Endothelial cell (in vitro differentiated cells): ENCODE results near the gene SUPT6H. TPM values are rescaled to one million over a fixed set of nuclear protein-coding genes. Genes with fewer than 3 reads are reported as not detected.

Experiments used
- DNase-seq: peaks from one replicate; pipeline ENCODE4 v3.0.0; 2021; ENCODE audit warnings: low spot score
- H3K27ac Mint-ChIP-seq: one replicate; pipeline ENCODE4 v1.8.0; 2021; ENCODE audit warnings: mixed read lengths, inconsistent platforms; ENCODE audit not compliant: unreplicated experiment
- H3K27me3 Mint-ChIP-seq: one replicate; pipeline ENCODE4 v1.8.0; 2021; ENCODE audit warnings: mild to moderate bottlenecking, moderate library complexity, mixed read lengths, inconsistent platforms; ENCODE audit not compliant: unreplicated experiment
- H3K36me3 Mint-ChIP-seq: one replicate; pipeline ENCODE4 v1.8.0; 2021; ENCODE audit warnings: mild to moderate bottlenecking, low read depth, mixed read lengths, inconsistent platforms; ENCODE audit not compliant: unreplicated experiment
- H3K4me1 Mint-ChIP-seq: one replicate; pipeline ENCODE4 v1.8.0; 2021; ENCODE audit warnings: mild to moderate bottlenecking, mixed read lengths, inconsistent platforms; ENCODE audit not compliant: unreplicated experiment
- H3K4me3 Mint-ChIP-seq: one replicate; pipeline ENCODE4 v1.8.0; 2021; ENCODE audit warnings: mild to moderate bottlenecking, mixed read lengths, inconsistent platforms; ENCODE audit not compliant: unreplicated experiment
- H3K9me3 Mint-ChIP-seq: one replicate; pipeline ENCODE4 v1.8.0; 2021; ENCODE audit warnings: mixed read lengths, inconsistent platforms; ENCODE audit not compliant: unreplicated experiment
- total RNA-seq: library from RNA; stranded (reverse); fragmentation: NEBNext Ultra II Directional; extraction: Animal tissue kit (Norgen Biotek cat#: 25700); gene quantifications from one replicate; pipeline ENCODE4 v1.2.1, GENCODE V29; 2021; ENCODE audit not compliant: unreplicated experiment
- TF ChIP-seq, protein P1 (sequence below): fragments of 200-600 bp; sonication (generic); IDR thresholded peaks from one replicate; pipeline ENCODE4 v1.5.0; 2021; ENCODE audit warnings: antibody characterized with exemption; ENCODE audit not compliant: unreplicated experiment

Gene SUPT6H
- total RNA-seq, 1 donor from 2014 or later = 87.4 TPM

DNA sequence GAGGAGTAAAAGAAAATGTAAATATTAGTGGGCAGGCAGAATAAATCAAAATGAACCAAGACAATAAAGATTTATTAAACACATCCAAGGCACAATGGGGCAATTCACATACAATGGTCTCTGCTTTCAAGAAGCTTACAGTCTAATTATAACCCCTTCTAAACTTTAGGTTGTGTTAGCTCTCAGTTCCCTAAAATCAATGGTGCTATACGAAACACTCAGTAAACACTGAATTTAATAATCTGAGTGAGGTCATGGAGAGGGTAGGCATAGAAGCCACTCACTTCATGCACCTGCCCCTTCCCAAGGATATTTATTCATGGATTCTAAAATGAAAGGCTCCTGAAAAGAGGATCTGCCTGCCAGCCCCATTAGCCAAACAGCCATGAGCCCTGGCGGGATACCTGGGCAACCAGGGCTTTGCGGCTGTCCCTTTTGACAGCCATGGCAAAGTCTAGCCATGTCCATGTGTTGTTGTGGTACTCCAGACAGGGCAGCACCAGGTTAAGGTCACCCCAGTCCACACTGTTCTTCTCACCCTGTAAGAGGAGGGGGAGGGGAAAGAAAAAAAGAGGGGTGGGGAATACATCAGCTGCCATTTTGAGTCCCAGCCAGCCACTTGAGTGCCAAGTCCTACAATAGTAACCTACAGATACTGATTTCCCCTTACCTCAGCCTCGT lies 46.6 kb upstream of the SUPT6H start:
- Mint-ChIP-seq H3K27me3 (peaks cover 6% of the 10 kb centered on the region), H3K9me3 (no peaks in the 10 kb centered on the region), H3K36me3 (peaks cover 60% of the 10 kb centered on the region), H3K4me1 (peaks cover 27% of the 10 kb centered on the region), H3K27ac (no peak overlapping the region), H3K4me3 (peak overlapping the region; percentile 57)
- DNase-seq = no peak
- TF ChIP-seq, protein P1, sequence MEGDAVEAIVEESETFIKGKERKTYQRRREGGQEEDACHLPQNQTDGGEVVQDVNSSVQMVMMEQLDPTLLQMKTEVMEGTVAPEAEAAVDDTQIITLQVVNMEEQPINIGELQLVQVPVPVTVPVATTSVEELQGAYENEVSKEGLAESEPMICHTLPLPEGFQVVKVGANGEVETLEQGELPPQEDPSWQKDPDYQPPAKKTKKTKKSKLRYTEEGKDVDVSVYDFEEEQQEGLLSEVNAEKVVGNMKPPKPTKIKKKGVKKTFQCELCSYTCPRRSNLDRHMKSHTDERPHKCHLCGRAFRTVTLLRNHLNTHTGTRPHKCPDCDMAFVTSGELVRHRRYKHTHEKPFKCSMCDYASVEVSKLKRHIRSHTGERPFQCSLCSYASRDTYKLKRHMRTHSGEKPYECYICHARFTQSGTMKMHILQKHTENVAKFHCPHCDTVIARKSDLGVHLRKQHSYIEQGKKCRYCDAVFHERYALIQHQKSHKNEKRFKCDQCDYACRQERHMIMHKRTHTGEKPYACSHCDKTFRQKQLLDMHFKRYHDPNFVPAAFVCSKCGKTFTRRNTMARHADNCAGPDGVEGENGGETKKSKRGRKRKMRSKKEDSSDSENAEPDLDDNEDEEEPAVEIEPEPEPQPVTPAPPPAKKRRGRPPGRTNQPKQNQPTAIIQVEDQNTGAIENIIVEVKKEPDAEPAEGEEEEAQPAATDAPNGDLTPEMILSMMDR = no peak

- Mint-ChIP-seq H3K9me3 (no peaks in the 10 kb centered on the region), H3K27ac (peak overlapping the region; percentile 13), H3K36me3 (peaks cover 55% of the 10 kb centered on the region), H3K27me3 (peaks cover 3% of the 10 kb centered on the region), H3K4me3 (no peak overlapping the region), H3K4me1 (peaks cover 31% of the 10 kb centered on the region)
- TF ChIP-seq, protein P1 = no peak
- no peak for DNase-seq
Measured at GRCh38 chr17:28616281-28616680, 45.7 kb upstream of the SUPT6H start.

DNA sequence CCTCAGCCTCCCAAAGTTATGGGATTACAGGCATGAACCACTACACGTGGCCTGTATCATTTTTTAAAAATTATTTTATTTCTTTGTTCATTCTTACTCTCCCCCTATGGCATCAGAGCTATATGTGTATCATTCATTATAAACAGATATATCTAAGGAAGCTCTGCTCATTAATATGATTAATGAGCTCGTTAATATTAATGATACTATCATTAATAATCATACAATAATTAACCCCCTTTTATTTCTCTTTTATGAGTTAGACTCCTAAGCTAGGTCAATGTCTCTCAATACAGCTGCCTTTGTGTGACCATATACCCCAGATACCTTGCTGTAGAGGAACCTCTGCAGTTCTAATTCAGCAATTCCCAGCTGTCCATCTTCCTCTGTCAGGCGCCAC lies 43.5 kb upstream of the SUPT6H start:
- TF ChIP-seq, protein P1 = no peak
- DNase-seq = no peak
- H3K4me1 Mint-ChIP-seq = peaks cover 21% of the 10 kb centered on the region
- no peak overlapping the region for H3K27ac Mint-ChIP-seq
- peak overlapping the region; percentile 42 for H3K4me3 Mint-ChIP-seq
- H3K36me3 Mint-ChIP-seq = peaks cover 63% of the 10 kb centered on the region
- no peaks in the 10 kb centered on the region for H3K9me3 Mint-ChIP-seq
- H3K27me3 Mint-ChIP-seq = peaks cover 6% of the 10 kb centered on the region

DNA sequence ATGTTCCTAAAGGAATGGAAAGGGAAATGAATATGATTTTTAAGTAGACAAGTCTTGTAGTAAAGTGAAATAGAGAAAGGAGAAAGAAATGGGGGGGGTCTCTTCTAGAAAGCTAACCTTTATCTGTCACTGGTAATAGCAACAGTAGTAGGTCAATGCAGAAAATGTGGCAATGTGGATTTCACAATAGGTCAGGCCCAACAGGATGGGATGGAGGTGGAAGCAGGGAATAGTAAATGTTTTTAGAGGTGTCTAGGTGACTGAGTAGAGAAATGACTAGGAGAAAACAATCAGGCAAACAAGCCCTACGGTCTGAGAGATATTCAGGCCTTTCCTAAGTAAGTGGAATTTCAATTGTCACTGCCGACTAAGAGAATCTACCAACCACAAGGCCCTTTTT lies 42.0 kb upstream of the SUPT6H start:
- DNase-seq = no peak
- Mint-ChIP-seq H3K4me3 (peak overlapping the region; percentile 70), H3K9me3 (no peaks in the 10 kb centered on the region), H3K36me3 (peaks cover 60% of the 10 kb centered on the region), H3K27me3 (peaks cover 6% of the 10 kb centered on the region), H3K4me1 (peaks cover 9% of the 10 kb centered on the region), H3K27ac (no peak overlapping the region)
- TF ChIP-seq, protein P1 = no peak

DNA sequence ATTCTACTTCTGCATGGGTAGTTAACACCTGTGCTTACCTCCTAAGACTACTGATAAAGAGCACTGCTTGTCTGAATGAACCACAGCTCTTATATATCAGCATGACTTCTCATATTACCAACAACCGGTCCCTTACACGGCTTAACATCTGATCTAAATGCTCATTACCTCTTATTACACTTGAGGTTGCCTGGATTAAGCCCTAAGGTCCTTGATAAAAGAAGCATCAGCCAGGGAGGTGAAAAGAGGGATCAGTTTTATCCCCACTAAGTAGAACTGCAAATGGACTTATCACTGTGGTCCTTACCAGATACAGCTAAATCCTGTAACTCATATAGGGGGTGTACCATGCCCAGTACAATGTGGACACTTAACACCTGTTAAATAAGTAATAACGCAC lies 39.8 kb upstream of the SUPT6H start:
- peaks cover 9% of the 10 kb centered on the region for H3K4me1 Mint-ChIP-seq
- H3K27me3 Mint-ChIP-seq = peaks cover 6% of the 10 kb centered on the region
- no peak for DNase-seq
- H3K36me3 Mint-ChIP-seq = peaks cover 57% of the 10 kb centered on the region
- no peak overlapping the region for H3K27ac Mint-ChIP-seq
- TF ChIP-seq, protein P1 = no peak
- H3K4me3 Mint-ChIP-seq = no peak overlapping the region
- H3K9me3 Mint-ChIP-seq = no peaks in the 10 kb centered on the region
